ENCODE measurements around the gene LOXHD1.

LOXHD1 gene

DNA sequence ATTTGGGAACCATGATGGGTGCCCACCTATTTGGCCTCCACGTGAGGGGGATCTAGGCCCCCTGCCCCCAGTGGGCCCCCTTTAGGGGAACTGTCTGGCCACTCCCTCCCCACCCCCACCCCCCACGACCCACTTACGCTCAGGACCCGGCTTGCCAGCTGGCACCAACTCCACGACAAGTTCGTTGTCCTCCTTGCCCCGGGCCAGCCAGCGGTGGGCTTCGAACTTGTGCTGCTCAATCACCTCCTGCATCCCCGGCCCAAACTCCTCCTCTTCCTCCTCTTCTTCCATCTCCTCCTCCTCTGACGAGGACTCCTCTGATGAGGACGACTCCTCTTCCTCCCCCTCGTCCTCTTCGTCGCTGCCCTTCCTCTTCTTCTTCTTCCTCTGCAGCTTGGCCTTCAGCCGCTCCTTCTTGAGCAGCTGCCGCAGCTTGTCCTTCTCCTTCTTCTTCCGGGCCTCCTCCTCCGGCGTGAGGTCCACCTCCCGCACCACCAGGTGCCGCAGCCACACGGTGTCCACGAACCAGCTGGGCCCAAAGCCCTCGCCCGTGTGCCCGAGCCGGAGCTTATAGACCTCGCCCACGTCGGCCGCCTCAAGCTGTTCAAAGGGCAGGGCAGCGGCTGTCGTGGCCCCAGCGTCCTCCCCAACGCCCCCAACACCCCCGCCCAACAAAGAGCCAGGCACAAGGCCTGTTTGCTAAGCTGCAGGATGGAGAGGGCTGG is 96.9 kb downstream of the LOXHD1 start:
- H3K4me3 ChIP-seq (ENCODE audit: low read length) = no peak overlapping the region
- no peak for DNase-seq (ENCODE audit: low read depth, low spot score)

DNA sequence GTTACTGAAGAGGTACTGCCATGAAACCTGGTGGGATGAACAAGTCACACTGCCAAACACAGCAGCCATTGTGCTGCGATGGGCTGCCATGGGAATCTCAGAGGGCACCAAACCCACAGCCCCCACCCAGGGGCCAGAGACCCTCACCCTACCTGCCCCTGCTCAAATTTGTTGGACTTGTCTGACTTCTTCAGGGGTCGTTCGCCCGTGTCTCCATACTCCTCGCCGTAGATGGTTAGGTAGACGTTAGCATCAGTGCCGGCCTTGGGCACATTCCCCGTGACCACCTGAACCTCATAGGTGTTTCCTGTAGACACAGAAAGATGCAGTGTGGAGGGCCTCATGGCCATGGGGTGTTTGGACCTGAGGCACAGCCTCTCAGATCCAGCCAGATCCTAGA is 97.7 kb downstream of the LOXHD1 start:
- H3K4me3 ChIP-seq (ENCODE audit: low read length) = no peak overlapping the region
- DNase-seq (ENCODE audit: low read depth, low spot score) = no peak

DNA sequence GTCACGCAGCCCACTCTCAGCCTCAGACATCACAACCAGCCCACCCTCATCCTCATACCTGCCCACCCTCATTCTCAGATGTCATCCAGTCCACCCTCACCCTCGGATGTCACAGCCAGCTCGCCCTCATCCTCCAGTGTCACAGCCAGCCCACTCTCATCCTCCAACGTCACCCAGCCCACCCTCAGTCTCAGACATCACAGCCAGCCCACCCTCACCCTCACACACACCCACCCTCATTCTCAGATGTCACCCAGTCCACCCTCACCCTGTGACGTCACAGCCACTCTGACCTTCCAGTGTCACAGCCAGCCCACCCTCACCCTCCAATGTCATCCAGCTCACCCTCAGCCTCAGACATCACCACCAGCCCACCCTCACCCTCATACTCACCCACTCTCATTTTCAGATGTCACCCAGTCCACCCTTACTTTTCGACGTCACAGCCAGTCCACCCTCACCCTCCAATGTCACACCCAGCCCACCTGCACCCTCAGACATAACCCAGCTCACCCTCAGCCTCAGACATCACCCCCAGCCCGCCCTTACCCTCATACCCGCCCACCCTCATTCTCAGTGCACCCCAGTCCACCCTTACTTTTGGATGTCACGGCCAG is 100.3 kb downstream of the LOXHD1 start:
- H3K4me3 ChIP-seq (ENCODE audit: low read length) = no peak overlapping the region
- DNase-seq (ENCODE audit: low read depth, low spot score) = no peak

DNA sequence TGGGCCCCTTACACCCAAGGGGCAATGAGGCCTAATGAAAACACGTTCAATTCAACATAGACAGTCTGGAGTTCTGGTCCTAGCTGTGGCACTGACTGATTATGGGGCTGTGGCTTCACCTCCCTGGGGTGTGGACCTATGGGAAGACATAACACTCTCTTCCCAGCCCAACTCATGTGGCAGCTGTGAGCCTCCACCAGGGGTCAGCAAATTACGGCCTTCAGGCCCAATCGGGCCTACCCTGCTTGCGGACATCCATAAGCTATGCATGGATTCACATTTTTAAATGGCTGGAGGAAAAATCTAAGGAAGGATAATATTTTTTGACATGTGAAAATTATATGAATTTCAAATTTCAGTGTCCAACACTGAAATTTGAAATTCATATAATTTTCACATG is 101.3 kb downstream of the LOXHD1 start:
- no peak for DNase-seq (ENCODE audit: low read depth, low spot score)
- H3K4me3 ChIP-seq (ENCODE audit: low read length) = no peak overlapping the region

DNA sequence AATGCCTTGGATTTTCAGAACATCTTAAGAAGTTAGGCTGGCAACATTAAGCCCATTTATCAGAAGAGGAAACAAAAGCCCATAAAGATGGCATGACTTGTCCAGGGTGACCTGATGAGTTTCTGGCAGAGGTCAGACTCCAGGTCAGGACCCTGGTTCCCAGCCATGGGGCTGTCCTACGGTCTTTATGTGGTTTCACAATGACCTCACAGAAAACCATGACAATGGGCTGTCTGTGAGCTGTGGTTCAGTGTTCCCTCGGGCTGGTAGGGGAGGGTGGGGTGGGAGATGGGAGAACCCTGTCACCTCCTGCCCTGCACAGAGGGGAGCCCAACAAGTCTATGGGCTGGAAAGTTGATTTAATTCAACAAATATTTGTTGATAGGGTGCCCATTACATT is 101.8 kb downstream of the LOXHD1 start:
- no peak for DNase-seq (ENCODE audit: low read depth, low spot score)
- no peak overlapping the region for H3K4me3 ChIP-seq (ENCODE audit: low read length)

DNA sequence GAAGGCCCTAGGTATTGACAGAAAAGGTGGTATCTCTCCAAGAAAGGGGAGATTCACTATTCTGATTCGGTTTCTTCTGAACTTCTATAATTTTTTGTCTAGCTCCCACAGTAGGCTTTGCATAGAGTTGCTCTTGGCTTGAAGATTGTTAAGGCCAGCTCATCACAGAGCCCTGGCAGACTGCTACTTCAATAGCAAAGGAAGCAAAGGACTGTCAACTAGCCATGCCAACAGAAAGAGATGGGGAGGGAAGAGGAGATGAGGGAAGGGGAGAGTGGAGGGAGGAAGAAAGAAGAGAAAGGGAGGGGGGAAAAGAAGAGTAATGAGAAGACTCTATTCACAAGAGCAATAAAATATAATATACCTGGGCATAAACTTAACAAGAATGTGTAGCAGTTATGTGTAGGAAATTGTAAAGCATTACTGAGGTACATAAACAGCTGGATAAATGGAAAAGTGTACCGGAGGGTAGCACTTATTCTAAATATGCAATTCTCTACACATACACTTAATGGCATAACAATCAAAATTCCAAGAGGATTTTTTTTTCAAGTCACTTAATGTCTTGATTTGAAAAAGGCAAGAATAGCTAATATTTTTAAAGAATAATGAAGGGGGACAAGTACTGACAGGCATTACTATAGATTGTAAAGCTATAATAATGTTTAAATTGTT is 102.5 kb downstream of the LOXHD1 start:
- DNase-seq (ENCODE audit: low read depth, low spot score) = no peak
- no peak overlapping the region for H3K4me3 ChIP-seq (ENCODE audit: low read length)

DNA sequence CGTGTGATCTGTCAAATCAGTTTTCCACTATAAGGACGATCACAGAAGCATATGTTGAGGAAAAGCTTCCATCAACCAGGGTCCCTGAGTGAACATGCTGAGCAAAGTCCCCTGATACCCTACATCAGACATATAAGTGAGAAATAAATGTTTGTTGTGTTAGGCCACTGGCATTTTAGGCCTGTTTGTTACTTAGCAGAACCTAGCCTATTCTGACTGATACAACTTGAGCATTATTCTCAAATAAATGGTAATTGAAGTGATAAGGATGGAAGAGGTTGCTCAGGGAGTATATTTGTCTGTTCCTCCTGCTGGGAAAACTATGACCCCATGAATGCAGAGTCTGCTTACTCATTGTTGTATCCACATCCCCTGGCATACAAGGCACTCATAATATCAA is 106.4 kb downstream of the LOXHD1 start:
- no peak overlapping the region for H3K4me3 ChIP-seq (ENCODE audit: low read length)
- DNase-seq (ENCODE audit: low read depth, low spot score) = no peak

DNA sequence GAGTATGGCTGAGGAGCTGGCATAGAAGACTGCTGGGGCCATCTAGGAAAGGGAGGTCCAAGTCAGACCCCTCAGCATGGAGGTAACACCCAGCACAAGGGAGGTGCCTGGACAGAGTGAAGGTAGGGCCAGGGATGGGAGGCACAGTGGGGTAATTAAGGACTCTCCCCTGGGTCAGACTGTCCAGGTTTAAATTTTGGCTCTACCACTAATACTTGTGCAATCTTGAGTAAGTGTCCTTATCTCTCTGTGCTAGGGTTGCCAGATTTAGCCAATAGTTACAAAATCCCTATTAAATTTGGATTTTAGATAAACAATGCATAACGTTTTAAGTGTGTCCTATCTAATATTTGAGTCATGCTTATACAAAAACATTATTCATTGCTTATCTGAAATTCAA is 109.5 kb downstream of the LOXHD1 start:
- DNase-seq (ENCODE audit: low read depth, low spot score) = no peak
- H3K4me3 ChIP-seq (ENCODE audit: low read length) = no peak overlapping the region

DNA sequence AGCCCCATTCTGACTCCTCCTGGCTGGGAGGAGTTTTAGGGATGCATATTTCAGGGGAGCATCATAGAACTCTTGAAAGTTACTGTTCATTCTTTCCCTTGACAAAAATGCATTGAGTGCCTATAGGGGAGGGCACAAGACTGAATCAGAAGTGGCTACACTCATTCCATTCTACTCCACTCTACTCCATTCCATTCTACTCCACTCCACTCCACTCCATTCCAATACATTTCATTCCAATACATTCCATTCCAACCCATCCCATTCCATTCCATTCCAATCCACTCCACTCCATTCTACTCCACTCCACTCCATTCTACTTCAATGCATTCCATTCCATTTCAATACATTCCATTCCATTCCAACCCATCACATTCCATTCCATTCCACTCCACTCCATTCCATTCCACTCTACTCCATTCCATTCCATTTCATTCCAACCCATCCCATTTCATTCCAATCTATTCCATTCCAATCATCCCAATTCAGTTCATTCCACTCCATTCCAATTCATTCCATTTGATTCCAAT is 110.8 kb downstream of the LOXHD1 start:
- no peak overlapping the region for H3K4me3 ChIP-seq (ENCODE audit: low read length)
- DNase-seq (ENCODE audit: low read depth, low spot score) = no peak

DNA sequence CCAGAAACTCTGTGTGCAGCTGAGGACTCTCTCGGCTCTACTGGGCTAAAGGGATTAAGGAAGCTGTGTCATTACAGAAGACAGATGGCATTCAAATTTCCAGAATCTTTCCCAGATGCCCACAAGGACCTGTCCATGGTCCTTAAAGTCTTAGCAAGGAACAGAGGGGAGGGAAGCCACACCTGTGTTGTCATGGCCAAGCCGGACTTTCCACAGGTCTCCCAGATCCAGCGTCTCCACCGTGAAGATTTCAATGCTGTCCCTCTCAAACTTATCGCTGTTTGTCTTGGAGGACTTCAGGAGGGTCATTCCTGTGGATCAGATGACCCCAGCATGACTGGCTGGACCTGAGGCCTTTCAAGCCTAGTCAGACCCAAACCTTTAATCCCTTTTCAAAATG is 114.5 kb downstream of the LOXHD1 start:
- DNase-seq (ENCODE audit: low read depth, low spot score) = no peak
- H3K4me3 ChIP-seq (ENCODE audit: low read length) = no peak overlapping the region

DNA sequence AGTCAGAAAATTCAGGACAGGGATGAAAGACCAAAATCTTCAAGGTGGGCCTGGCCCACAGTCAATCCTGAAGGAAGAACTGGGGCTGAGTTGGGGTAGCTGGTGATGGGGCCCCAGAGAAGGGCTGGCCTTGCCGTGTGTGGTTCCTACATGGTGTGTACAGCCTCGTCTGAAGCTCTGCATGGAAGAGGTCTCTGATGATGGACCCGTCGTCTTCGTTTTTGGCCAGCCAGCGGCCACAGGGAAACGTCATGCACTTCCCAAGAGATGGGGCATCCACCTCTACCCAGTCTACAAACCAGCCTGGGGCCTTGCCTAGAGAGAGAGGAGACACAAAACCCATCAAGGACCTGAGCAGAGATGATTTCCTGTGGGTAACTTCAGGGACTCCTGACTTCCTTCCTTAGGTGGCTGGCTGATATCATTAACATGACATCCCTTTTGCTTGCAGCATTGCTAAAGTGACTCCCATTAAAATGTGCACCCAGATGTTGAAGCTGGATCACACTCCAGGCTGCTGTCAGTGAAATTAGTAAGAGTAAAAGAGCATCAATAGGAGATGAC is 115.3 kb downstream of the LOXHD1 start:
- no peak overlapping the region for H3K4me3 ChIP-seq (ENCODE audit: low read length)
- DNase-seq (ENCODE audit: low read depth, low spot score) = peak; percentile 12

DNA sequence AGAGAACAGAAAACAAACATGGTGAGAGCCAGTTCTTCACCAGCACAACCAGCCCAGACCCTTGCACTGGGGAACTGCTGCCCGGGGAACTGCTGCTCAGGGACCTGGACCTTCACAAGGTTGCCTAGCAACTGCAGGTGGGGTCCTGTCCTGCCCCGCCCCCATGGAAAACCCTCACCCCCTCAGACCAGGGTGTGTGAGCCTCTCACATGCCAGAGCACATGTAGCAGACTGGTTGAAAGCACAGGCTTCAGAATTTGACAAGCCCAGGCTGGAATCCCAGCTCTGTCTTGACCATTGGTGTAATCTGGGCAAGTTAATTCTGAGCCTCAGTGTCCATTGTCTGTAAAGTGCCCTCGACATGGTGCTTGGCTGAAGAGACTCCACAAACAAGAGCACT is 118.6 kb downstream of the LOXHD1 start:
- no peak for DNase-seq (ENCODE audit: low read depth, low spot score)
- H3K4me3 ChIP-seq (ENCODE audit: low read length) = no peak overlapping the region

DNA sequence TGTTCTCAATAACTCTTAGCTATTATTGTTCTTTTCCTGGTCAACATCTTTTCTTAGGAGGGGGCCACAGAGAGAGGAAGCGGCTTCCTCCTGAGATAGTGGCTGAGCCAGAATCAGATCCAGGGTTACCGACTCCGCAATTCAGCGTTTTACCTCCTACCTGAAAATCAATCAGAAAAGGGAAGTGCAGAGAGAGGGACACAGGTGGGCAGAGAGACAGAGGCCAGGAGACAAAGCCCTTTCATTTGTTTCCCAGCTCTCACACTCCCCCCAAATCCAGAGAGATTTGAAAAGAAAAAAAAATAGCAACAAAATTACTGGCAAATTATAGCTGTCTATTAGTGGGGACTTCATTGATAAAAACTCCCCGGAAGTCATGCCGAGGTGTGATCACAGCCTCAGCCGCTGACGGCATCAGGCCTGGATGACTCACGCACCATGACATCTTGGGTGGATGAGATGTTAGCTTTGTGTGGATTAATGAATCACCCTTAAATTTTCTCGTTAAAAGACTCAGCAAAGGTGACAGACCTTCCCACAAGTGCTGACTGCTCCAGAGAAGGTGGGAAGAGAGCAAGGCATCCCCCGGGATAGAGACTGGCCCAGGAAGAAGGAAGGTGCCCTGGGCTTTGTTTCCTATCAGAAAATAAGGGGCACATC is 120.7 kb downstream of the LOXHD1 start:
- DNase-seq (ENCODE audit: low read depth, low spot score) = no peak
- H3K4me3 ChIP-seq (ENCODE audit: low read length) = no peak overlapping the region

DNA sequence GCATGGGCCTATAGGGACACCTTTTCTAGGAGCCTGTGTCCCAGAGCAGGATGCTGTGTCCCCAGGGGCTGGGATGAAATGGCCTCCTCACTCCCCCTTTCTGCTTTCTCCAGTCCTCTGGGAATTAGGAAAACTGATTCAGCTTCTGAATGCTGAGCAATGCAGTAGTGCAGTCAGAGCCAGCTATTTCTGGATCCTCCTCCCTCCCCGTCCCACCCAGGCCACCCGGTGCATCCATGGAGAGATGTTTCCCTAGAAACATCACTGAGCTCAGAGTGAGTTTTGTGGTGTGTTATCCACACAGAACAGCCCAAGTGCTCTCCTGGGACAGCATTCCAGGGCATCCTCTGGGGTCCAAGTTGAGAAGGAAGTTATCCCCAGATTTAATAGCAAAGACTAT is 125.5 kb downstream of the LOXHD1 start:
- no peak overlapping the region for H3K4me3 ChIP-seq (ENCODE audit: low read length)
- DNase-seq (ENCODE audit: low read depth, low spot score) = no peak

DNA sequence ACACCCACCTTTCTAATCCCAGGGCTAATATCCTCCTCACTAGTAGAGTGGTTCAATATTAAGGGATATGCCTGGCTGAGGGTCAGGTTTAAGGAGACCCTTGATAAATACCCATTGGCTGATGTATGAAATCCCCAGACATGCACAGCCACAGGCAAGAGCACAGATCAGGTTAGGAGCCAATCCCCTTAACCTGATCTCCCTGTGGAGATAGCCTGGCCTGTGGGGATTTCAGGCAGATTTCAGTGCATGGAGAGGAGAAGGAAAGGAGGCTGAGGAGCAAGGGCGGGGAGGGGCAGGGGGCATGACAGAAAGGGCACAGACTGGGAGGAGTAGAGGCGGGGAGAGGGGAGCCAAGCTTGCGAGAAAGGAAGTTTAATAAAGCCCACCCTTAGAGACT is 129.0 kb downstream of the LOXHD1 start:
- no peak for DNase-seq (ENCODE audit: low read depth, low spot score)
- no peak overlapping the region for H3K4me3 ChIP-seq (ENCODE audit: low read length)

DNA sequence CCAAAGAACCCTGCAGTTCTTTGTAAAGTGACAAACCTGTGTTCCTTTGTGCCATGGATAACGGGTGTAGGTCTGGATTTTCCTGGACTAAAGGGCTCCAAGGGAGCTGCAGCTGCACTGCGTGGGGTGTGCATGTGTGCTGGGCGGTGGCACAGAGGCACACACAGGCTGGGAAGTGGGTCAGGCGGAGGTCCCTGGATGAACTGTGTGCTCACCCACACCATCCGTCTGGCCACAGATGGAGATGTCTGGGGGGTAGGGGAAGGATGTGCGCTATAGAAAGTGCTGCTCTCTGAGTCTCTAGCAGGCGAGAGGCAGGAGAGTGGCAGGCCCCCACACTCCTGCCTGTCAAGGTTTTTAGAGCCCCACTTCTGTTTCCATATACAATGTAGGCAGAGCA is 137.2 kb downstream of the LOXHD1 start:
- DNase-seq (ENCODE audit: low read depth, low spot score) = no peak
- no peak overlapping the region for H3K4me3 ChIP-seq (ENCODE audit: low read length)

DNA sequence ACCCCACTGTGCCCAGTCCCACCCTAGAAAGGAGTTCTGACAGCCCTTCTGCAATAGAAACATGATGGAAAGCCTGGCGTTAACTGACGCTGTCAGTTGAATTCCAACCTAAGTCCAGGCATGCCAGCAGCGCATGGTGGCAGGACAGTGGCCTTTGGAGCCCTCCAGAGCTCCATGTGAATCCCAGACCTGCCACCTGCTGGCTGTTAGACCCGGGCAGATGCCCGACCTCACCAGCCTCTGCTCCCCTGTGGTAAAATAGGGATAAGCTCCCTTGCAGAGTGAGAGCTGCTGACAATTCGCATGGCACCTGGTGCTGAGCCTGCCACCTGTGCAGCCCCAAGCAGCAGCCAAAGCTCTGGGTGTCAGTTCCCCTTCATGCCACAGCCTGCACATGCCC is 138.6 kb downstream of the LOXHD1 start:
- DNase-seq (ENCODE audit: low read depth, low spot score) = no peak
- no peak overlapping the region for H3K4me3 ChIP-seq (ENCODE audit: low read length)

DNA sequence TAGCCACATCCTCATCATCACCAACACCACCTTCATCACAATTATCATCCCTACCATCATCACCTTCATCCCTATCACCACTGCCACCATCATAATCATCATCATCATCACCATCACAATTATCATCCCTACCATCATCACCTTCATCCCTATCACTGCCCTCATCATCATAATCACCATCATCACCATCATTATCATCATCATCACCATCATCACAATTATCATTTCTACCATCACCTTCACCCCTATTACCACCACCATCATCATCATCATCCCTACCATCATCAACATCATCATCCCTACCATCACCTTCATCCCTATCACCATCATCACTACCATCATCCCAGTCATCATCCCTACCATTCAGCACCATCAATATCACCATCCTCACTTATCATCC is 140.5 kb downstream of the LOXHD1 start:
- no peak for DNase-seq (ENCODE audit: low read depth, low spot score)
- H3K4me3 ChIP-seq (ENCODE audit: low read length) = no peak overlapping the region

DNA sequence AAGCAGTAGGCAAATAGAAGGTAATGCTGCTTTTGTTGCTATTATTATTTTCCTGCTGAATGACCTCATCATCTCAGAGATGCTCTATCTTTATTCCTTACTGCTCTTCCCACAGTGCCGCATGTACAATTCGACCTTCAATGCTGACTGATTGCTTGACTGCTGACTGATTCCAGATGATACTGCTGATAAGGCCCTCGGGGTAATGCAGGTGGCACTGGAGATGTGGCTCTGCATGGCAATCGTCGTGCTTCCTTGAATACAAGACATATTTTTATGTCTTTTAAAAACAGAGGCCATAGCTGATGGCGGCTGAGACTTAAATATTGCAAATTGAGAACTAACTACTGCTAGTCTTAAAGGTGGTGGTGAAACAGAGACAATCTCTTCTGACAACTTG is 146.6 kb downstream of the LOXHD1 start:
- no peak for DNase-seq (ENCODE audit: low read depth, low spot score)
- H3K4me3 ChIP-seq (ENCODE audit: low read length) = no peak overlapping the region

DNA sequence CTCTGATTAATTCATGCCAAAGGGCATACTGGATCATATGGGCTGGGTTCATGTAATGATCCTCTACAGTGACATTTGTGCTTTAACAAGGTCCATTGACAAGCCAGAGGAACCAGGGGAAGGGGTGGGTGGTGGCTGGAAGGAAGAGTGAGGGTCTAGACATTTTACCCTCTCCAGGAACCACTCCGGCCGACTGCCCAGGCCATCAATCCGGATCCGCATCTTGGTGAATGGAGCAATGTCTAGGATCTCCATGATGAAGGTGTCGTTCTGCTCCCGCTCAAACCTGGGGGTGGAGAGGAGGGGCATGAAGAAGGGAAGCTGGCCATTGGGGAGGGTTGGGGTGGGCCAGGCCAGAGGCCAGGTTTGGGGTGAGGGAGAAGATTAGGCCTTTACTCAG is 147.5 kb downstream of the LOXHD1 start:
- no peak overlapping the region for H3K4me3 ChIP-seq (ENCODE audit: low read length)
- no peak for DNase-seq (ENCODE audit: low read depth, low spot score)

All from Jurkat, Clone E6-1 (cell line).